NCI-H774 (cell line): ENCODE data around the gene IGSF10.
"Not testable (repeated sequence)": the region's sequence is repeated elsewhere in the genome, so short reads cannot be mapped to it uniquely, and the experiment has no call there.

Source experiments
- DNase-seq: peaks from one replicate; lab custom pipeline; 2025; lab: John Stamatoyannopoulos, UW

Gene IGSF10

GRCh38 chr3:151460774-151461450 is at the start of gene IGSF10:
Gene IGSF10, minus strand, starts transcription at chr3:151461061. Its CDS starts 2,352 bp downstream, at chr3:151458709.
- DNase-seq = peak; percentile 69

DNA sequence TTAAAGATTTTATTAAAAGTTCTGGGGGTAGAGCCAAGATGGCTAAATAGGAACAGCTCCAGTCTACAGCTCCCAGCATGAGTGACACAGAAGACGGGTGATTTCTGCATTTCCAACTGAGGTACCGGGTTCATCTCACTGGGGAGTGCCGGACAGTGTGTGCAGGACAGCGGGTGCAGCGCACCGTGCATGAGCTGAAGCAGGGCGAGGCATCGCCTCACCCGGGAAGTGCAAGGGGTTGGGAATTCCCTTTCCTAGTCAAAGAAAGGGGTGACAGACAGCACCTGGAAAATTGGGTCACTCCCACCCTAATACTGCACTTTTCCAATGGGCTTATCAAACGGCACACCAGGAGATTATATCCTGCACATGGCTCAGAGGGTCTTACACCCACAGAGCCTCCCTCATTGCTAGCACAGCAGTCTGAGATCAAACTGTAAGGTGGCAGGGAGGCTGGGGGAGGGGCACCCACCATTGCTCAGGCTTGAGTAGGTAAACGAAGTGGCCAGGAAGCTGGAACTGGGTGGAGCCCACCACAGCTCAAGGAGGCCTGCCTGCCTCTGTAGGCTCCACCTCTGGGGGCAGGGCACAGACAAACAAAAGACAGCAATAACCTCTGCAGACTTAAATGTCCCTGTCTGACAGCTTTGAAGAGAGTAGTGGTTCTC is 48.7 kb upstream of the IGSF10 start:
- not testable (repeated sequence) for DNase-seq

DNA sequence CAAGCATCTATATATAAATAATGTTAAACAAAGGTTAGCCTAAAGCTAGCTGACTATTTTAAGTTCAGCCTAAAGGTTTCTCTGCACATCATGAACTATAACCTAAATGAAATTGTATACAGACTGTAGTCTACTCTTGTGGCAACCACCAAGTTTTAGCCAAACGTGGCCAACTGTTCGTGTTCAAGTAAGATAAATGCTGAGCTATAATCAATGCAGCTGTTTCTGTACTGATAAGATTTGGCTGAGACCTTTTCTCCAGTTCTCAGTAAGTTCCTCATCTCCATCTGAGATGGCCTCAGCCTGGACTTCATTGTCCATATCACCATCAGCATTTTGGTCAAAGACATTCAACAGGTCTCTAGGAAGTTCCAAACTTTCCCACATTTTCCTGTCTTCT is 43.7 kb upstream of the IGSF10 start:
- DNase-seq = no peak

GRCh38 chr3:151503074-151503473 is 42.2 kb upstream of the IGSF10 start:
- no peak for DNase-seq

DNA sequence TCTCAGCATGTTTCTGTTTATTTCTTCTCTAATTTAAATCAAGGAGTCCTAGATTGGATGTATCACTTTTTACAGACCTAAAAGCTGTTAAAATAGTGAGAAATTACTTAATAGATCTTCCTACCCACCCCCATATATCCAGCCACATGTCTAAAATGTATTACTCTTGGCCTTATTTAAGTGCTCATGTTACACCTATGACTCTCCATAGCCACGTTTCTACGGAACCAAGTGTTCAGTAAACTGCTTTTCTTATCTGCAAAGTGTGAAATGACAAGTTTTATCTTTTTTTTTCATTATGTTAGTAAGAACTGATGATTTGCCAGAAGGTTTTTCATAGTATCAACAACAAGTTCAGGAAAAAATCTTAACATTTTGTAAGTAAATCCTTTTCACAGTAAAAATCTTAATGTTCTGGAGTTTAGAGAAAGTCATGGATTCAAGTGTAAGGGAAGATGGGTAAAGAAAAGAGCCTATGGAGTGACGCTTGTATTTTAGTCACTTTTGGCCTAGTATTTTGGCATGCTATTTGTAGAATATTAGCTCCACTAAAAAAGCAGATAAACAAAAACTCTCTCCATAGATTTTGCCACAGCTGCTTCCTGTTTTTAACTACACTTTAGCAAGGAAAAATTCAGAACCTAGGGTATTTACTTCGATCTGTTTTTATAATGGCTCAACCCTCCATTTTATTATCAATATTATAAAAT is 41.2 kb upstream of the IGSF10 start:
- no peak for DNase-seq

DNA sequence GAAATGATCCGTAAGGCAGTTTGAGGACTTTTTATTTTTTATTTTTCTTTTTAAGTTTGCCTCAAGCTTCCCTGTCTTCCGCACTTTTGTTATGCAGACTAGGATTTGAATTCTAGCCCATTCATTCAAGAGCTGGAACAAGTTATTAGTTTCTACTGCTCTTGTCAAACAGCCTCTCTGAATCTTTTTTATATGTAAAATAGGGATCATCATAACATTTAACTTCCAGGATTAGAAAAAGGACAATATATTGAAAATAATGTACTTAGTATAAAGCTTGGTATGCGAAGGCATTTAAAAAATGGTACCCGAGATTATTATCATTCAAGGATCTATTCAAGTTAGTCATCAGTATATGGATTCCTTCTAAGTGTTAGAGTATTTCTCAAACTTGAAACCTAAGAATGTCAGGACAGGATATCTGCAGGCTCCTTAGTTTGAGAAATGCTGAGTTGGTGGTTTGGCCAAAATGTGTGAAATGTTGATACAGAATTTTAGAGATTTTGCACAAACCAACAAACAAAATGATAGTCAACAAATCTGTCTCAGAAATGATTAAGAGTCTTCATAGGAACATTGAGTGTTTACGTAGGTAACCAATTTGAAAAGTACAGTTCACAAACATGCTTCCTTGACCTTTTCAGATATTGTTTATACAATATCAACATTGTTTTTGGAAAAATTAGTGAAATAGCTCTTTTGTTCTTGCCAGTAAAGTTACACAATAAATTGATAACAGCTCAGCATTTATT is 40.5 kb upstream of the IGSF10 start:
- DNase-seq = no peak

GRCh38 chr3:151499168-151499567 is 38.3 kb upstream of the IGSF10 start:
- DNase-seq = no peak

DNA sequence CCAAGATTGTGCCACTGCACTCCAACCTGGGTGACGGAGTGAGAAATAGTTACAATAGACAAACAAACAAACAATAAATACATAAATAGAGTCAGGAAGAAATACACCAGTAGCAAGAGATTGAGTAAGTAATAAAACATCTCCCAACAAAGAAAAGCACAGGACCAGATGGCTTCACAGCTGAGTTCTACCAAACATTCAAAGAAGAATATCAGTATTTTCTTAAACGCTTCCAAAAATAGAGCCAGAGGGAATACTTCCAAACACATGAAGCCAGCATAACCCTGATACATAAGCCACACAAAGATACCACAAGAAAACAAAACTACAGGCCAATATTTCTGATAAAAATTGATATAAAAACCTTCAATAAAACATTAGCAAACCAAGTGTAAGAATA is 30.7 kb upstream of the IGSF10 start:
- DNase-seq = no peak

GRCh38 chr3:151487833-151488232 is 27.0 kb upstream of the IGSF10 start:
- not testable (repeated sequence) for DNase-seq

DNA sequence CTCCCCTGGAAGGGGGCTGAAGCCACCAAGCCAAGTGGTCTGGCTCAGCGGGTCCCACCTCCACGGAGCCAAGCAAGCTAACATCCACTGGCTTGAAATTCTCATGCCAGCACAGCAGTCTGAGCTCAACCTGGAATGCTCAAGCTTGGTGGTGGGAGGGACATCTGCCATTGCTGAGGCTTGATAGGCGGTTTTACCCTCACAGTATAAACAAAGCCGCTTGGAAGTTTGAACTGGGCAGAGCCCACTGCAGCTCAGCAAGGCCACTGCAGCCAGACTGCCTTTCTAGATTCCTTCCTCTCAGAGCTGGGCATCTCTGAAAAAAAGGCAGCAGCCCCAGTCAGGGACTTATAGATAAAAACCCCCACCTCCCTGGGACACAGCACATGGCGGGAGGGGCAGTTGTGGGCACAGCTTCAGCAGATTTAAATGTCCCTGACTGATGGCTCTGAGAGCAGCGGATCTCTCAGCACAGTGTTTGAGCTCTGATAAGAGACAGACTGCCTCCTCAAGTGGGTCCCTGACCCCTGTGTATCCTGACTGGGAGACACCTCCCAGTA is 23.2 kb upstream of the IGSF10 start:
- no peak for DNase-seq

- no peak for DNase-seq
Measured at GRCh38 chr3:151483488-151483887, 22.6 kb upstream of the IGSF10 start.

- DNase-seq = no peak
Measured at GRCh38 chr3:151480492-151480891, 19.6 kb upstream of the IGSF10 start.

DNA sequence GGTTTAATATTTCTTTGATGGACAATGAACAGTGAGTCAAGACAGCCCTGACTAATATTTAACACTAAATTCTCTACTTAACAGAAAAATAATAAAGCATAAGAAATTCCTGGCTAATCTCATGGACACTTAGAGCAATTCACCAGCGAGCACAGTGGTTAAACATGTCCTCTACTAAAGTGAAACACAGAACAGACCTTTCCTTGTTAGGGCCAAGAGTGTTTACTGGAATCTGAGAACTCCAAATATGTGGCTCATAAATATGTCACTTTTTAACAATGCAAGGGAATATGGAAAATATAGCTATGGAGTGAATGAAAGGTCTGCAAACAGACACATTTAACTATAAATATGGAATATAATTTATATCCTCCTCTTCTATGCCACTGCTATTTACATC is 18.6 kb upstream of the IGSF10 start:
- DNase-seq = no peak

GRCh38 chr3:151478335-151478697 is 17.5 kb upstream of the IGSF10 start:
- no peak for DNase-seq

DNA sequence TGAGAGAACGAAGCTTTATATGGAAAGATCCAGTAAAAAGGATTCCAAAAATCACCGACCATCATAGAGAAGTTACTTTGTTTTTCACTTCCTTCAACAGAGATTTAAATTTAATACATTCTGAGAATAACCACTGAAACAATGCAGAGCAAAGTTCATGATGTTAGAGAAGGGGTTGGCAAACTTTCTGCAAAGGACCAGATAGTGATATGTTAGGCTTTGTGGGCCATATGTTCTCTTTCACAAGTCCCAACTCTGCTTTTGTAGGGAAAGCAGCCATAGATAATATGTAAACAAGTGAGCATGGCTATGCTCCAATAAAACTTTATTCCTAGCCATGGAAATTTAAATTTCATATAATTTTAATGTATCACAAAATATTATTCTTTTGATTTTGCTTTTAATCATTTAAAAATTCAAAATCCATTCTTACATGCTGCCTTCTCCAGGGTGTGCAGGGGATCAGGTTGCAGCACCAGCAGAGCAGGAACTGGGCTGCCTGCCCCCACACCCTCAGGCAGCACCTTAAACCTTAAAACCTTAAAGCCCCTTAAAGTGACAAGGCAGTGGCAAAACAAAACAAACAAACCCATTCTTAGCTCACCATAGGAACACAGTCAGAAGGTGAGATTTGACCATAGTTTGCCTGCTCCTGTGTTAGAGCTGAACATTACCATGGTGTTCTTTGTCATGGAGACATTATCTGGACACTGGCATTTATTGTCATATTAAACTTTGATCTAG is 16.9 kb upstream of the IGSF10 start:
- no peak for DNase-seq

GRCh38 chr3:151476344-151477018 is 15.6 kb upstream of the IGSF10 start:
- DNase-seq = no peak

- DNase-seq = peak; percentile 52
Measured at GRCh38 chr3:151468284-151468917, 7.5 kb upstream of the IGSF10 start.

DNA sequence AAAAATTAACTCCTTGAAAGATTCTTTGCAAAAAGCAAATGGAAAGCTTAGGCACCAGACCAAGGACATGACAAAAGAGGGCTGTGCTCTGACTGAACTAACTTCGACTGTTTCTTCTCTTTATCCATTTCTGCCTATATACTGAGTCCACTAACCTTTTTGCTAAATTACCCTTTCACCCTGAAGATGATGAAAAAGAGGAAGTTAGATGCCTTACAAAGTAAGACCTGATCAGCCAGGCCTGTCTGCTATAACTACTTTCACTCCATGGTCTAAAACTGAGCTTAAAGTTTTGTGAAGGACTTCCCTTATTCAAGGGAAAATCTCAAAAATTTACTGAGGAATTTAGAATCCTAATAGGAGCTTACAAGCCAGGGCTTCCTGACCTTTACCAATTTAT is 6.2 kb upstream of the IGSF10 start:
- DNase-seq = no peak

DNA sequence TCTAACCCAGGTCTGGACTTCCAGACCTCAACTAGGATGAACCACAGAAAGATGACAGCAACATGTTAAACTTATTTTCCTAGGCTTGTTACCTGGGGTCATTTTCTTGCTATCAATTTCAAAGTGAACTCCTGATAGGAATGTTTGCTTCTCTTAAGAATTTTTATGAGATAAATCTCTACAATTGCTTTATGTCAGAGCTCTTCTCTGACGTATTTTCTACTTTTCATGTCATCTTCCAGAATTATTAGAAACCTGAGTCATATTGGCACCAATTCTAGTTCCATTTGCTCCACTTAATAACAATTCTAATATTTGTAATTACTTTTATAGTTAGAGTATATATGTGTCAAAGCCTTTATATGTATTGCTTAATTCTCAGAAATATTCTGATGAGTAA is 2.1 kb upstream of the IGSF10 start:
- no peak for DNase-seq

DNA sequence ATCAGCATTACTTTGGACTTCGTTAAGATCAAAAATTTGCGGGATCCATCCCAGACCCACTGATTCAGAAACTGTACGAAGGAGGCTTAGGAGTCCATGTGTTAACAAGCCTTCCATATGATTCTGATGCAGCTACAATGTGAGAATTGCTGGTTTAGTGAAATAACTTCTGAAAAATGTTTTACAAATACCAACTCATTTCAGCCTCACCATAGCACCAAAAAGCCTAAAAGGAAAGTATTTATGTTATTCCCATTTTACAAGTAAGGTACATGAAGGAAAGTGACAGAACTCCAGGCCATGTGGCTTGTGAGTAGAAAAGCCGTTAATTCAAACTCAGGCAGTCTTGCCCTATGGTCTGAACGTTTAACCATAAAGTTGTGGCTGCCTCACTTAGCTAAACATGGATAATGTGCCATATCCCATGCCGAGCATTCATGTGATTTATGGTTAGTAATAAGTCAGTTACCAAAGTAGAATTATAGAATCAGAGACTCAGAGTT is 1.5 kb upstream of the IGSF10 start:
- no peak for DNase-seq
